H1 (cell line): ENCODE data around the gene COPZ1. TPM values are rescaled to one million over a fixed set of nuclear protein-coding genes. Genes with fewer than 3 reads are reported as not detected.
A peak's percentile ranks its signal among the peaks of the same experiment; 100 is the strongest.

Experiments used
- CBX5 ChIP-seq: fragments of 300-800, 300-1000 bp; sonication (generic); IDR thresholded peaks from 2 replicates; pipeline ENCODE4 v1.7.1; 2016; ENCODE audit warnings: antibody characterized with exemption, low read length, low read depth
- FOSL1 ChIP-seq: IDR thresholded peaks from 2 replicates; pipeline ENCODE4 v1.6.1; 2011; ENCODE audit warnings: mild to moderate bottlenecking, low read depth, low read length, moderate library complexity; ENCODE audit not compliant: insufficient read depth
- POLR2A ChIP-seq, 2 experiments: IDR thresholded peaks; 1 replicate in 1 of 2; 2 replicates in 1 of 2; pipeline ENCODE4 v1.6.1; 2011; ENCODE audit warnings: low read depth in 2 of 2, low read length in 2 of 2, mild to moderate bottlenecking in 2 of 2; ENCODE audit errors: control extremely low read depth in 1 of 2
- POLR2AphosphoS5 ChIP-seq: IDR thresholded peaks from 2 replicates; pipeline ENCODE4 v1.6.1; 2011; ENCODE audit warnings: low read depth, low read length
- POU5F1 ChIP-seq: IDR thresholded peaks from 2 replicates; pipeline ENCODE4 v1.6.1; 2011; ENCODE audit warnings: low read depth, mild to moderate bottlenecking, low read length, moderate library complexity
- RNF2 ChIP-seq: fragments of 200-900, 300-1000 bp; sonication (generic); IDR thresholded peaks from 2 replicates; pipeline ENCODE4 v1.7.1; 2016; ENCODE audit warnings: borderline replicate concordance, low read depth, mild to moderate bottlenecking, antibody characterized with exemption, low read length; ENCODE audit not compliant: poor library complexity, severe bottlenecking; ENCODE audit errors: missing control alignments
- SRF ChIP-seq: IDR thresholded peaks from 2 replicates; pipeline ENCODE4 v1.6.1; 2011; ENCODE audit warnings: mild to moderate bottlenecking, low read depth, low read length, moderate library complexity
- SUZ12 ChIP-seq: fragments of 200-600 bp; sonication (generic); IDR thresholded peaks from 2 replicates; pipeline ENCODE4 v1.6.1; 2012; ENCODE audit warnings: mild to moderate bottlenecking, inconsistent platforms, low read length, moderate library complexity, mixed read lengths
- TBP ChIP-seq: IDR thresholded peaks from 2 replicates; pipeline ENCODE4 v1.6.1; 2011; ENCODE audit warnings: low read depth, low read length, improper control_type of control experiment
- USF2 ChIP-seq: IDR thresholded peaks from 2 replicates; pipeline ENCODE4 v1.6.1; 2011; ENCODE audit warnings: low read length, improper control_type of control experiment
- YY1 ChIP-seq: IDR thresholded peaks from 2 replicates; pipeline ENCODE4 v1.6.1; 2011; ENCODE audit warnings: low read depth, mild to moderate bottlenecking, low read length
- polyA plus RNA-seq, 7 experiments: library from polyadenylated mRNA; depleted of rRNA in 3 of 7; stranded (reverse) in 5 of 7; unstranded in 2 of 7; fragments of >200 nt in 5 of 7; fragments of 200-250 nt in 2 of 7; gene quantifications; 1 replicate in 5 of 7; 2 replicates in 1 of 7; 4 replicates in 1 of 7; pipeline versions ENCODE4 v1.2.1 to v1.2.3, GENCODE V29; 2011 to 2013; ENCODE audit warnings: missing spikeins in 2 of 7, mixed read lengths in 2 of 7
- total RNA-seq: library from RNA; stranded (reverse); fragmentation: NEBNext Ultra II Directional; extraction: Animal tissue kit (Norgen Biotek cat#: 25700); gene quantifications from 2 replicates; pipeline ENCODE4 v1.2.1, GENCODE V29; 2021

Gene COPZ1
- total and polyA plus RNA-seq, 2 of the 8 experiments (the other 6 are each of a cell fraction or from before 2014, with no cell fraction given): 103 to 133 TPM

- TF ChIP-seq FOSL1 (no peak), SUZ12 (no peak), POLR2AphosphoS5 (peak; percentile 76), TBP (peak; percentile 87), YY1 (peak; percentile 94), POU5F1 (no peak), RNF2 (no peak), SRF (no peak), POLR2A (IDR thresholded peaks at IDR 0.05; ENCODE audit: control extremely low read depth in 1 of 2, low read depth in 2 of 2, low read length in 2 of 2) (peak; percentile 54 to 87), USF2 (peak; percentile 85), CBX5 (no peak)
These were observed at the start of gene COPZ1 (continued) for GRCh38 chr12:54324617-54325441.
